H1 (cell line): ENCODE measurements around the gene DICER1. TPM values are rescaled to one million over a fixed set of nuclear protein-coding genes. Genes with fewer than 3 reads are reported as not detected.

ENCODE experiments used
- BACH1 ChIP-seq: IDR thresholded peaks from 2 replicates; pipeline ENCODE4 v1.6.1; 2012; ENCODE audit warnings: low read length, improper control_type of control experiment
- EGR1 ChIP-seq: IDR thresholded peaks from 2 replicates; pipeline ENCODE4 v1.6.1; 2011; ENCODE audit warnings: low read depth, low read length, borderline replicate concordance
- JUN ChIP-seq: IDR thresholded peaks from 2 replicates; pipeline ENCODE4 v1.6.1; 2011; ENCODE audit warnings: low read depth, mild to moderate bottlenecking, improper control_type of control experiment, low read length
- RAD21 ChIP-seq, 2 experiments: IDR thresholded peaks in 1 of 2; conservative IDR thresholded peaks in 1 of 2; 2 replicates each; pipeline ENCODE4 v1.6.1; 2011; ENCODE audit warnings: low read depth in 2 of 2, low read length in 2 of 2, improper control_type of control experiment in 1 of 2, inconsistent platforms in 1 of 2, mild to moderate bottlenecking in 1 of 2, moderate library complexity in 1 of 2
- SIN3A ChIP-seq, 2 experiments: IDR thresholded peaks in 1 of 2; conservative IDR thresholded peaks in 1 of 2; 2 replicates each; pipeline ENCODE4 v1.6.1; 2011 to 2012; ENCODE audit warnings: low read length in 2 of 2, improper control_type of control experiment in 1 of 2, low read depth in 1 of 2, mild to moderate bottlenecking in 1 of 2
- SRF ChIP-seq: IDR thresholded peaks from 2 replicates; pipeline ENCODE4 v1.6.1; 2011; ENCODE audit warnings: mild to moderate bottlenecking, low read depth, low read length, moderate library complexity
- SUZ12 ChIP-seq: fragments of 200-600 bp; sonication (generic); IDR thresholded peaks from 2 replicates; pipeline ENCODE4 v1.6.1; 2012; ENCODE audit warnings: mild to moderate bottlenecking, inconsistent platforms, low read length, moderate library complexity, mixed read lengths
- TAF1 ChIP-seq: IDR thresholded peaks from 2 replicates; pipeline ENCODE4 v1.6.1; 2011; ENCODE audit warnings: mild to moderate bottlenecking, low read depth, low read length
- polyA plus RNA-seq, 7 experiments: library from polyadenylated mRNA; depleted of rRNA in 3 of 7; stranded (reverse) in 5 of 7; unstranded in 2 of 7; fragments of >200 nt in 5 of 7; fragments of 200-250 nt in 2 of 7; gene quantifications; 1 replicate in 5 of 7; 2 replicates in 1 of 7; 4 replicates in 1 of 7; pipeline versions ENCODE4 v1.2.1 to v1.2.3, GENCODE V29; 2011 to 2013; ENCODE audit warnings: missing spikeins in 2 of 7, mixed read lengths in 2 of 7
- total RNA-seq: library from RNA; stranded (reverse); fragmentation: NEBNext Ultra II Directional; extraction: Animal tissue kit (Norgen Biotek cat#: 25700); gene quantifications from 2 replicates; pipeline ENCODE4 v1.2.1, GENCODE V29; 2021
- TF ChIP-seq, protein P1 (sequence below): fragments of 300-600 bp; sonication (generic); IDR thresholded peaks from 2 replicates; pipeline ENCODE4 v1.7.1; 2012; ENCODE audit warnings: low read length, moderate library complexity, mild to moderate bottlenecking, inconsistent platforms; ENCODE audit not compliant: insufficient replicate concordance
- TF ChIP-seq, protein P2 (sequence below): IDR thresholded peaks from 2 replicates; pipeline ENCODE4 v1.6.1; 2011; ENCODE audit warnings: low read depth, mild to moderate bottlenecking, low read length; ENCODE audit not compliant: insufficient read depth

DICER1 gene
- total and polyA plus RNA-seq, 2 of the 8 experiments (the other 6 are each of a cell fraction or from before 2014, with no cell fraction given), result 11.9 to 61.8 TPM

- TF ChIP-seq, protein P1, sequence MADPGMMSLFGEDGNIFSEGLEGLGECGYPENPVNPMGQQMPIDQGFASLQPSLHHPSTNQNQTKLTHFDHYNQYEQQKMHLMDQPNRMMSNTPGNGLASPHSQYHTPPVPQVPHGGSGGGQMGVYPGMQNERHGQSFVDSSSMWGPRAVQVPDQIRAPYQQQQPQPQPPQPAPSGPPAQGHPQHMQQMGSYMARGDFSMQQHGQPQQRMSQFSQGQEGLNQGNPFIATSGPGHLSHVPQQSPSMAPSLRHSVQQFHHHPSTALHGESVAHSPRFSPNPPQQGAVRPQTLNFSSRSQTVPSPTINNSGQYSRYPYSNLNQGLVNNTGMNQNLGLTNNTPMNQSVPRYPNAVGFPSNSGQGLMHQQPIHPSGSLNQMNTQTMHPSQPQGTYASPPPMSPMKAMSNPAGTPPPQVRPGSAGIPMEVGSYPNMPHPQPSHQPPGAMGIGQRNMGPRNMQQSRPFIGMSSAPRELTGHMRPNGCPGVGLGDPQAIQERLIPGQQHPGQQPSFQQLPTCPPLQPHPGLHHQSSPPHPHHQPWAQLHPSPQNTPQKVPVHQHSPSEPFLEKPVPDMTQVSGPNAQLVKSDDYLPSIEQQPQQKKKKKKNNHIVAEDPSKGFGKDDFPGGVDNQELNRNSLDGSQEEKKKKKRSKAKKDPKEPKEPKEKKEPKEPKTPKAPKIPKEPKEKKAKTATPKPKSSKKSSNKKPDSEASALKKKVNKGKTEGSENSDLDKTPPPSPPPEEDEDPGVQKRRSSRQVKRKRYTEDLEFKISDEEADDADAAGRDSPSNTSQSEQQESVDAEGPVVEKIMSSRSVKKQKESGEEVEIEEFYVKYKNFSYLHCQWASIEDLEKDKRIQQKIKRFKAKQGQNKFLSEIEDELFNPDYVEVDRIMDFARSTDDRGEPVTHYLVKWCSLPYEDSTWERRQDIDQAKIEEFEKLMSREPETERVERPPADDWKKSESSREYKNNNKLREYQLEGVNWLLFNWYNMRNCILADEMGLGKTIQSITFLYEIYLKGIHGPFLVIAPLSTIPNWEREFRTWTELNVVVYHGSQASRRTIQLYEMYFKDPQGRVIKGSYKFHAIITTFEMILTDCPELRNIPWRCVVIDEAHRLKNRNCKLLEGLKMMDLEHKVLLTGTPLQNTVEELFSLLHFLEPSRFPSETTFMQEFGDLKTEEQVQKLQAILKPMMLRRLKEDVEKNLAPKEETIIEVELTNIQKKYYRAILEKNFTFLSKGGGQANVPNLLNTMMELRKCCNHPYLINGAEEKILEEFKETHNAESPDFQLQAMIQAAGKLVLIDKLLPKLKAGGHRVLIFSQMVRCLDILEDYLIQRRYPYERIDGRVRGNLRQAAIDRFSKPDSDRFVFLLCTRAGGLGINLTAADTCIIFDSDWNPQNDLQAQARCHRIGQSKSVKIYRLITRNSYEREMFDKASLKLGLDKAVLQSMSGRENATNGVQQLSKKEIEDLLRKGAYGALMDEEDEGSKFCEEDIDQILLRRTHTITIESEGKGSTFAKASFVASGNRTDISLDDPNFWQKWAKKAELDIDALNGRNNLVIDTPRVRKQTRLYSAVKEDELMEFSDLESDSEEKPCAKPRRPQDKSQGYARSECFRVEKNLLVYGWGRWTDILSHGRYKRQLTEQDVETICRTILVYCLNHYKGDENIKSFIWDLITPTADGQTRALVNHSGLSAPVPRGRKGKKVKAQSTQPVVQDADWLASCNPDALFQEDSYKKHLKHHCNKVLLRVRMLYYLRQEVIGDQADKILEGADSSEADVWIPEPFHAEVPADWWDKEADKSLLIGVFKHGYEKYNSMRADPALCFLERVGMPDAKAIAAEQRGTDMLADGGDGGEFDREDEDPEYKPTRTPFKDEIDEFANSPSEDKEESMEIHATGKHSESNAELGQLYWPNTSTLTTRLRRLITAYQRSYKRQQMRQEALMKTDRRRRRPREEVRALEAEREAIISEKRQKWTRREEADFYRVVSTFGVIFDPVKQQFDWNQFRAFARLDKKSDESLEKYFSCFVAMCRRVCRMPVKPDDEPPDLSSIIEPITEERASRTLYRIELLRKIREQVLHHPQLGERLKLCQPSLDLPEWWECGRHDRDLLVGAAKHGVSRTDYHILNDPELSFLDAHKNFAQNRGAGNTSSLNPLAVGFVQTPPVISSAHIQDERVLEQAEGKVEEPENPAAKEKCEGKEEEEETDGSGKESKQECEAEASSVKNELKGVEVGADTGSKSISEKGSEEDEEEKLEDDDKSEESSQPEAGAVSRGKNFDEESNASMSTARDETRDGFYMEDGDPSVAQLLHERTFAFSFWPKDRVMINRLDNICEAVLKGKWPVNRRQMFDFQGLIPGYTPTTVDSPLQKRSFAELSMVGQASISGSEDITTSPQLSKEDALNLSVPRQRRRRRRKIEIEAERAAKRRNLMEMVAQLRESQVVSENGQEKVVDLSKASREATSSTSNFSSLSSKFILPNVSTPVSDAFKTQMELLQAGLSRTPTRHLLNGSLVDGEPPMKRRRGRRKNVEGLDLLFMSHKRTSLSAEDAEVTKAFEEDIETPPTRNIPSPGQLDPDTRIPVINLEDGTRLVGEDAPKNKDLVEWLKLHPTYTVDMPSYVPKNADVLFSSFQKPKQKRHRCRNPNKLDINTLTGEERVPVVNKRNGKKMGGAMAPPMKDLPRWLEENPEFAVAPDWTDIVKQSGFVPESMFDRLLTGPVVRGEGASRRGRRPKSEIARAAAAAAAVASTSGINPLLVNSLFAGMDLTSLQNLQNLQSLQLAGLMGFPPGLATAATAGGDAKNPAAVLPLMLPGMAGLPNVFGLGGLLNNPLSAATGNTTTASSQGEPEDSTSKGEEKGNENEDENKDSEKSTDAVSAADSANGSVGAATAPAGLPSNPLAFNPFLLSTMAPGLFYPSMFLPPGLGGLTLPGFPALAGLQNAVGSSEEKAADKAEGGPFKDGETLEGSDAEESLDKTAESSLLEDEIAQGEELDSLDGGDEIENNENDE, result no peak
- TF ChIP-seq SRF (no peak), TAF1 (no peak), BACH1 (no peak), EGR1 (no peak), RAD21 (IDR thresholded peaks at IDR 0.05 in 1 of 2, conservative IDR thresholded peaks at IDR 0.05 in 1 of 2; ENCODE audit: low read depth in 2 of 2, low read length in 2 of 2) (no peak), SUZ12 (no peak), SIN3A (conservative IDR thresholded peaks at IDR 0.05 in 1 of 2, IDR thresholded peaks at IDR 0.05 in 1 of 2; ENCODE audit: low read depth in 1 of 2, low read length in 2 of 2) (no peak), JUN (no peak)
- TF ChIP-seq, protein P2, sequence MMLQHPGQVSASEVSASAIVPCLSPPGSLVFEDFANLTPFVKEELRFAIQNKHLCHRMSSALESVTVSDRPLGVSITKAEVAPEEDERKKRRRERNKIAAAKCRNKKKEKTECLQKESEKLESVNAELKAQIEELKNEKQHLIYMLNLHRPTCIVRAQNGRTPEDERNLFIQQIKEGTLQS, result no peak
These were observed 42.1 kb upstream of the DICER1 start (continued) for GRCh38 chr14:95199298-95199983.
